GM12873 (cell line): ENCODE measurements around the gene AFF3.

ENCODE experiments used
- CTCF ChIP-seq: IDR thresholded peaks from 2 replicates; pipeline ENCODE4 v1.5.1; 2012; ENCODE audit warnings: low read depth, mild to moderate bottlenecking, moderate library complexity, low read length, control low read depth; ENCODE audit not compliant: insufficient read depth; ENCODE audit errors: missing control alignments

AFF3 gene

GRCh38 chr2:99875627-99876201 is 266.7 kb downstream of the AFF3 start:
- no peak for TF ChIP-seq CTCF

- TF ChIP-seq CTCF, result no peak
Observed at GRCh38 chr2:99868260-99868659, 274.1 kb downstream of the AFF3 start.

GRCh38 chr2:99867770-99868169 is 274.6 kb downstream of the AFF3 start:
- TF ChIP-seq CTCF, result no peak

GRCh38 chr2:99865818-99866676 is 276.3 kb downstream of the AFF3 start:
- no peak for TF ChIP-seq CTCF

- no peak for TF ChIP-seq CTCF
Observed at GRCh38 chr2:99864561-99865553, 277.5 kb downstream of the AFF3 start.

GRCh38 chr2:99863903-99864270 is 278.5 kb downstream of the AFF3 start:
- TF ChIP-seq CTCF, result no peak
